Choroid plexus epithelial cell (primary cell): ENCODE data around the gene DDX21.
"Not testable (repeated sequence)": the region's sequence is repeated elsewhere in the genome, so short reads cannot be mapped to it uniquely, and the experiment has no call there.

Source experiments
- DNase-seq: peaks from one replicate; pipeline ENCODE4 v3.0.0-alpha.2; 2010; ENCODE audit warnings: low read depth
- H3K4me3 ChIP-seq: 2 replicates; pipeline ENCODE4 v1.5.1; 2011; ENCODE audit warnings: low read depth, mild to moderate bottlenecking, control low read depth, low read length, moderate library complexity
- TF ChIP-seq, protein P1 (sequence below): conservative IDR thresholded peaks from 2 replicates; pipeline ENCODE4 v1.5.1; 2011; ENCODE audit warnings: low read depth, mild to moderate bottlenecking, control low read depth, inconsistent platforms, low read length, moderate library complexity

The DDX21 gene

DNA sequence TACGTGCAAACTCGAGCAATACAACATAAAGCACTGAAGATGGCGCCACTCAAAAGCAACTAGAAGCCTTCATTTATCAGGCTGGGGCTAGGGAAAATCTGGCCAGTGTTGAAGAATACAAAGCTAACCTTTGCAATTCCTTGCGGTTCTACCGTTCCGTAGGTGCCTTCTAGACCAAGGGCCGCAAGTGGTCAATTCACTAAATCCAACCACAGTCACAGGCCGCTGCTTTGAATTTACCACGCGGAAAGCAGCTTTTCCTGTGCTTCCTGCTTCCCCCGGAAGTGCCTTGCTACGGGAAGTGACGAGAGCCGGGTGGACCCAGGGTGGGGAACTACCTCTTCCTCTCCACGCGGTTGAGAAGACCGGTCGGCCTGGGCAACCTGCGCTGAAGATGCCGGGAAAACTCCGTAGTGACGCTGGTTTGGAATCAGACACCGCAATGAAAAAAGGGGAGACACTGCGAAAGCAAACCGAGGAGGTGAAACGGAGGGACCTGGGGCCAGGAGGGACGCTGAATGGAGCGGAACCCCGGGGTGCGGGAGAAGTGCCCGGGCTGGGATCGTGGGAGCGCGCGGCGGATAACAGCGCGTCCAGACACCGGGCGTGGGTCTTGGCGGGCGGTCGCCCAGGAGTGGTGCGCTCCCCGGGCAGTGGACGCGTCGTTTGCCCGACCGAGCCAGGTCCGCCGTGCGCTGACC lies at the start of gene DDX21:
Gene DDX21 (plus strand): TSS at position 339 of the 701 bp plus-strand sequence. CDS start 56 bp downstream, at position 395.
- TF ChIP-seq, protein P1, sequence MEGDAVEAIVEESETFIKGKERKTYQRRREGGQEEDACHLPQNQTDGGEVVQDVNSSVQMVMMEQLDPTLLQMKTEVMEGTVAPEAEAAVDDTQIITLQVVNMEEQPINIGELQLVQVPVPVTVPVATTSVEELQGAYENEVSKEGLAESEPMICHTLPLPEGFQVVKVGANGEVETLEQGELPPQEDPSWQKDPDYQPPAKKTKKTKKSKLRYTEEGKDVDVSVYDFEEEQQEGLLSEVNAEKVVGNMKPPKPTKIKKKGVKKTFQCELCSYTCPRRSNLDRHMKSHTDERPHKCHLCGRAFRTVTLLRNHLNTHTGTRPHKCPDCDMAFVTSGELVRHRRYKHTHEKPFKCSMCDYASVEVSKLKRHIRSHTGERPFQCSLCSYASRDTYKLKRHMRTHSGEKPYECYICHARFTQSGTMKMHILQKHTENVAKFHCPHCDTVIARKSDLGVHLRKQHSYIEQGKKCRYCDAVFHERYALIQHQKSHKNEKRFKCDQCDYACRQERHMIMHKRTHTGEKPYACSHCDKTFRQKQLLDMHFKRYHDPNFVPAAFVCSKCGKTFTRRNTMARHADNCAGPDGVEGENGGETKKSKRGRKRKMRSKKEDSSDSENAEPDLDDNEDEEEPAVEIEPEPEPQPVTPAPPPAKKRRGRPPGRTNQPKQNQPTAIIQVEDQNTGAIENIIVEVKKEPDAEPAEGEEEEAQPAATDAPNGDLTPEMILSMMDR, result peak; percentile 73
- peak within 1 kb of the TSS; percentile 99 for H3K4me3 ChIP-seq
- DNase-seq, result peak; percentile 95

- no peak overlapping the region for H3K4me3 ChIP-seq
- TF ChIP-seq, protein P1, result no peak
- DNase-seq, result peak; percentile 51
Observed at GRCh38 chr10:68924593-68924992, 31.4 kb upstream of the DDX21 start.

DNA sequence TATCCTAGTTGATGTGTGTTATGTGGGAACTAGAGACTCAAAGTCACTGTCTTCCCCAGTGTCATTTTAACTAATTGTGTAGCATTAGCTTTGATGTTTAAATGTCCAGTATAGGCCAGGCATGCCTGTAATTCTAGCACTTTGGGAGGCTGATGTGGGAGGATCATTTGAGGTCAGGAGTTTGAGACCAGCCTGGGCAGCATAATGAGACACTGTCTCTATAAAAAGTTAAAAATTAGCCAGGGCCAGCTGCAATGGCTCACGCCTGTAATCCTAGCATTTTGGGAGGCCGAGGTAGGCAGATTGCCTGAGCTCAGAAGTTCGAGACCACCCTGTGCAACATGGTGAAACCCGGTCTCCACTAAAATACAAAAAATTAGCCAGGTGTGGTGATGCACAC lies 30.5 kb upstream of the DDX21 start:
- H3K4me3 ChIP-seq, result no peak overlapping the region
- no peak for DNase-seq
- TF ChIP-seq, protein P1, result no peak

GRCh38 chr10:68929157-68929556 lies 26.8 kb upstream of the DDX21 start:
- not testable (repeated sequence) for DNase-seq, H3K4me3 ChIP-seq

- DNase-seq, H3K4me3 ChIP-seq: not testable (repeated sequence)
Observed at GRCh38 chr10:68929888-68930287, 26.1 kb upstream of the DDX21 start.

DNA sequence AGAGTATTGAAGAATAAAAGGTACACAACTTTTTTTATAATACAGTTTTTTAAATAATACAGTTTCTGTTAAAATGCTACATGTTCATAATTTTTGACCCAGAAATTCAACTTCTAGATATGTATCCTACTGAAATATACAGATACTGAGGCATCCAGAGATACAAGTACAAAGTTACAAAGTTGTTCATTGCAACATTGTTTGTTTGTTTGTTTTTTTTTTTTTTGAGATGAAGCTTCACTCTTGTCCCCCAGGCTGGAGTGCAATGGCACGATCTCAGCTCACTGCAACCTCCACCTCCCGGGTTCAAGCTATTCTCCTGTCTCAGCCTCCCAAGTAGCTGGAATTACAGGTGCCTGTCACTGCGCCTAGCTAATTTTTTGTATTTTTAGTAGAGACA lies 23.1 kb upstream of the DDX21 start:
- not testable (repeated sequence) for DNase-seq

GRCh38 chr10:68934994-68935393 lies 21.0 kb upstream of the DDX21 start:
- no peak overlapping the region for H3K4me3 ChIP-seq
- TF ChIP-seq, protein P1, result no peak
- no peak for DNase-seq

More for the DNA sequence above, 23.1 kb upstream of the DDX21 start:
- not testable (repeated sequence) for H3K4me3 ChIP-seq

DNA sequence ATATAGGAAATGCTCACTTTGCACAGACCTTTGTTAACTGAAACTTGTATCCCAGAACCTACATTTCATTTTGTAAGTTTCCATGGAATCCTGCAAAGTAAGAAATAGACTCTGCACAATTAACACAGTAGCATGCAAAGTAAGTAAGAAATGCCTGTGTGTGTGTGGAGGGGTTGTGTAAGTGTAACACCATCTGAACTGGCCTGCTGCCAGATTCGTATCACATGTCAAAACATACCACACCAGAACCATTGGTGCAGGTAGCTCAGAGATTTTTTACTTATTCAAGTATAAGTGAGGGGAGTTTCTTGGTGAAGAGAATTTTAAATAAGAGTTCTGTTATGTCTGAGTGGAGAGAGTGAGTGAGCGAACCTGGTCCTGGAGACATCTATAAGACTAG lies 17.9 kb upstream of the DDX21 start:
- TF ChIP-seq, protein P1, result no peak
- no peak overlapping the region for H3K4me3 ChIP-seq
- DNase-seq, result peak; percentile 74
